IPS DF 6.9 (cell line): ENCODE measurements around the gene AP4B1.
"Not testable (repeated sequence)": the region's sequence is repeated elsewhere in the genome, so short reads cannot be mapped to it uniquely, and the experiment has no call there.

Source experiments
- DNase-seq: peaks from one replicate; pipeline ENCODE4 v3.0.0-alpha.2; 2013; ENCODE audit warnings: low read depth, low spot score
- H3K27ac ChIP-seq: one replicate; pipeline ENCODE4 v1.5.1; 2013; ENCODE audit warnings: low read length, control low read depth
- H3K27me3 ChIP-seq: 2 replicates; pipeline ENCODE4 v1.6.1; 2013; ENCODE audit warnings: mild to moderate bottlenecking, low read length; ENCODE audit not compliant: control insufficient read depth, insufficient read depth
- H3K36me3 ChIP-seq: 2 replicates; pipeline ENCODE4 v1.6.1; 2013; ENCODE audit warnings: low read length; ENCODE audit not compliant: control insufficient read depth, insufficient read depth
- H3K4me1 ChIP-seq: 2 replicates; pipeline ENCODE4 v1.6.1; 2013; ENCODE audit warnings: low read length; ENCODE audit not compliant: control insufficient read depth, insufficient read depth
- H3K4me3 ChIP-seq: 2 replicates; pipeline ENCODE4 v1.5.1; 2013; ENCODE audit warnings: mild to moderate bottlenecking, low read length
- H3K9me3 ChIP-seq: 2 replicates; pipeline ENCODE4 v1.6.1; 2013; ENCODE audit warnings: low read length, inconsistent platforms; ENCODE audit not compliant: control insufficient read depth, insufficient read depth
- WGBS: extraction: QIAGEN DNeasy Blood & Tissue Kit; methylation state at CpG from one replicate; pipeline ENCODE4 v1.1.7; 2013; ENCODE audit warnings: mixed read lengths, missing lambda C conversion rate; ENCODE audit not compliant: insufficient read length, insufficient coverage; 5-methylcytosine and 5-hydroxymethylcytosine counted together

Gene AP4B1

GRCh38 chr1:113857776-113858175, 46.8 kb downstream of the AP4B1 start:
- Histone ChIP-seq H3K4me1 (no peaks in the 10 kb centered on the region), H3K36me3 (no peaks in the 10 kb centered on the region), H3K4me3 (no peak overlapping the region), H3K27ac (no peak overlapping the region), H3K27me3 (no peaks in the 10 kb centered on the region), H3K9me3 (no peaks in the 10 kb centered on the region)
- no peak for DNase-seq
- WGBS: no CpG with 5 or more reads among the region's 3 CpGs

DNA sequence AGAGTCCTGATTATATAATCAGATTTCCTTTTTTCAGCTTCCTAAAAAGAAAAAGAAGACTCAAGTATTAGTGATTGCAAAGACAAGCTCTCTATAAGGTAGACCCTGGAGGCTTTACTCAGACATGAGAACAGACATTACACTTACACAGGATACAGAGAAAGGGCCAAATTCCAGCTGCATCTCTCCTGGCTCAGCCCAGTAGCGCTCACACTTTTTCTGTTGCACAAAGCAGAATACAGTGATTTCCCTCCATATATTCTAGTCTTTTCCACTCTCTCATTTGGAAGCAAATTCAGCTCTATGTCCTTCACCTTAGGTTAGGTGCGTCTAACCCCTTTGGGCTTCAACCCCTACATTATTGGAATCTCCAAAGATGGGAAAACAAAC, 48.2 kb downstream of the AP4B1 start:
- Histone ChIP-seq H3K4me1 (no peaks in the 10 kb centered on the region), H3K4me3 (no peak overlapping the region), H3K9me3 (no peaks in the 10 kb centered on the region), H3K36me3 (no peaks in the 10 kb centered on the region), H3K27me3 (no peaks in the 10 kb centered on the region), H3K27ac (no peak overlapping the region)
- no peak for DNase-seq
- WGBS: no CpG with 5 or more reads among the region's 2 CpGs

- Histone ChIP-seq H3K9me3 (no peaks in the 10 kb centered on the region), H3K27ac (no peak overlapping the region), H3K4me1 (no peaks in the 10 kb centered on the region), H3K27me3 (no peaks in the 10 kb centered on the region), H3K36me3 (no peaks in the 10 kb centered on the region), H3K4me3 (no peak overlapping the region)
- no peak for DNase-seq
- WGBS: no CpG with 5 or more reads among the region's 4 CpGs
Measured at GRCh38 chr1:113855630-113856400, 48.8 kb downstream of the AP4B1 start.

DNA sequence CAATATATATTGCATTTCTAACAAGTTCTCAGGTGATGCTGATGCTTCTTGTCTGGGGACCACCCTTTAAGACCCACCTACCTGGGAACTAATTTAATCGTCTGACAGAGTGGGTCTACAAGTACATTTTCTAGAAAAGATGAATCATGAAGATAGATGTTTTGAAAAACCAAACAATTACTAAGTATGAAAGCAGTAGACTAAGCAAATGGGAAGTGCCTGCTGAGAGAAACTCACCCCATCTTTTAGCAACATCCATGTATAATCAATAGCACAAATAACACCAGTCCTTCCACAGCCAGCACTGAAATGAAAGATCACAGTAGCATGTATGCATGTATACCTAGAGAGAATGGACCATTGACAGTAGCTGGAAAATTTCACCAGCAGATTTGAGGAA, 50.4 kb downstream of the AP4B1 start:
- DNase-seq: no peak
- no peaks in the 10 kb centered on the region for H3K36me3 ChIP-seq
- H3K4me3 ChIP-seq: no peak overlapping the region
- H3K27ac ChIP-seq: no peak overlapping the region
- H3K27me3 ChIP-seq: no peaks in the 10 kb centered on the region
- no peaks in the 10 kb centered on the region for H3K9me3 ChIP-seq
- H3K4me1 ChIP-seq: no peaks in the 10 kb centered on the region
- no CpG with 5 or more reads among the region's 1 CpG for WGBS

GRCh38 chr1:113852694-113853093, 51.9 kb downstream of the AP4B1 start:
- H3K4me3 ChIP-seq, H3K36me3 ChIP-seq, H3K4me1 ChIP-seq, H3K27ac ChIP-seq, H3K27me3 ChIP-seq, DNase-seq, H3K9me3 ChIP-seq: not testable (repeated sequence)
- no CpG with 5 or more reads among the region's 6 CpGs for WGBS

- WGBS: no CpG with 5 or more reads among the region's 3 CpGs
- H3K4me1 ChIP-seq: no peaks in the 10 kb centered on the region
- no peak overlapping the region for H3K4me3 ChIP-seq
- H3K27me3 ChIP-seq: no peaks in the 10 kb centered on the region
- H3K36me3 ChIP-seq: no peaks in the 10 kb centered on the region
- no peak overlapping the region for H3K27ac ChIP-seq
- no peak for DNase-seq
- H3K9me3 ChIP-seq: no peaks in the 10 kb centered on the region
Measured at GRCh38 chr1:113850127-113850796, 54.3 kb downstream of the AP4B1 start.

DNA sequence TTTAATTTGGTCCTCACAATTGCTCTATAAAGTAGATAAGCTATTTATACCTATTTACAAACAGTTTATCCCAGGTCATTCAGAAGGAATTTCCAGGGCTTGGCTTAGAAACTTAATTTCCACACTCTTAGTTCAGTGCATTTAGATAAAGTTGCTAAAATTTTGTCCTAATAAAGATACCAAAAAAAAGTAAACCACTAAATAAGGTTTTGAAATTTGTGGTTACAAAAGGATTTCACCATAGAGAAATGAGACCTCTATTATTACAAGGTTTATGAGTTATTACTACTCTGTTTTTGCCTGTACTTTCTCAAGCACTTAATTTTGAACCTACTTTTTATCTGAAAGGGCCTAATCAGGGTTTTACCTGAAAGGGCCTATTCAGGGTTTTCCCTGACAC, 55.5 kb downstream of the AP4B1 start:
- H3K36me3 ChIP-seq: no peaks in the 10 kb centered on the region
- no peak for DNase-seq
- H3K27me3 ChIP-seq: no peaks in the 10 kb centered on the region
- no peak overlapping the region for H3K27ac ChIP-seq
- H3K9me3 ChIP-seq: no peaks in the 10 kb centered on the region
- no peak overlapping the region for H3K4me3 ChIP-seq
- no peaks in the 10 kb centered on the region for H3K4me1 ChIP-seq

GRCh38 chr1:113846391-113847035, 58.1 kb downstream of the AP4B1 start:
- no peak overlapping the region for H3K4me3 ChIP-seq
- no peaks in the 10 kb centered on the region for H3K27me3 ChIP-seq
- no CpG with 5 or more reads among the region's 2 CpGs for WGBS
- DNase-seq: no peak
- no peaks in the 10 kb centered on the region for H3K4me1 ChIP-seq
- H3K9me3 ChIP-seq: no peaks in the 10 kb centered on the region
- no peak overlapping the region for H3K27ac ChIP-seq
- H3K36me3 ChIP-seq: no peaks in the 10 kb centered on the region
